GM15510 (cell line): ENCODE measurements around the gene ARHGEF17.

Experiments
- POLR2A ChIP-seq: IDR thresholded peaks from 3 replicates; pipeline ENCODE4 v1.6.1; 2011; ENCODE audit warnings: borderline replicate concordance; ENCODE audit not compliant: insufficient read length; ENCODE audit errors: extremely low read depth

ARHGEF17 gene, protein sequence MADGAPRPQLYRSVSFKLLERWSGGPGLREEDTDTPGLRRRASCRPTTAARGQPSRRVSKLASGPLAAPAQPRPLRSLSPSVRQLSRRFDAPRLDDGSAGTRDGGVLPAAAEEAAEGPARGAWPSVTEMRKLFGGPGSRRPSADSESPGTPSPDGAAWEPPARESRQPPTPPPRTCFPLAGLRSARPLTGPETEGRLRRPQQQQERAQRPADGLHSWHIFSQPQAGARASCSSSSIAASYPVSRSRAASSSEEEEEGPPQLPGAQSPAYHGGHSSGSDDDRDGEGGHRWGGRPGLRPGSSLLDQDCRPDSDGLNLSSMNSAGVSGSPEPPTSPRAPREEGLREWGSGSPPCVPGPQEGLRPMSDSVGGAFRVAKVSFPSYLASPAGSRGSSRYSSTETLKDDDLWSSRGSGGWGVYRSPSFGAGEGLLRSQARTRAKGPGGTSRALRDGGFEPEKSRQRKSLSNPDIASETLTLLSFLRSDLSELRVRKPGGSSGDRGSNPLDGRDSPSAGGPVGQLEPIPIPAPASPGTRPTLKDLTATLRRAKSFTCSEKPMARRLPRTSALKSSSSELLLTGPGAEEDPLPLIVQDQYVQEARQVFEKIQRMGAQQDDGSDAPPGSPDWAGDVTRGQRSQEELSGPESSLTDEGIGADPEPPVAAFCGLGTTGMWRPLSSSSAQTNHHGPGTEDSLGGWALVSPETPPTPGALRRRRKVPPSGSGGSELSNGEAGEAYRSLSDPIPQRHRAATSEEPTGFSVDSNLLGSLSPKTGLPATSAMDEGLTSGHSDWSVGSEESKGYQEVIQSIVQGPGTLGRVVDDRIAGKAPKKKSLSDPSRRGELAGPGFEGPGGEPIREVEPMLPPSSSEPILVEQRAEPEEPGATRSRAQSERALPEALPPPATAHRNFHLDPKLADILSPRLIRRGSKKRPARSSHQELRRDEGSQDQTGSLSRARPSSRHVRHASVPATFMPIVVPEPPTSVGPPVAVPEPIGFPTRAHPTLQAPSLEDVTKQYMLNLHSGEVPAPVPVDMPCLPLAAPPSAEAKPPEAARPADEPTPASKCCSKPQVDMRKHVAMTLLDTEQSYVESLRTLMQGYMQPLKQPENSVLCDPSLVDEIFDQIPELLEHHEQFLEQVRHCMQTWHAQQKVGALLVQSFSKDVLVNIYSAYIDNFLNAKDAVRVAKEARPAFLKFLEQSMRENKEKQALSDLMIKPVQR (N-terminal part only)

DNA sequence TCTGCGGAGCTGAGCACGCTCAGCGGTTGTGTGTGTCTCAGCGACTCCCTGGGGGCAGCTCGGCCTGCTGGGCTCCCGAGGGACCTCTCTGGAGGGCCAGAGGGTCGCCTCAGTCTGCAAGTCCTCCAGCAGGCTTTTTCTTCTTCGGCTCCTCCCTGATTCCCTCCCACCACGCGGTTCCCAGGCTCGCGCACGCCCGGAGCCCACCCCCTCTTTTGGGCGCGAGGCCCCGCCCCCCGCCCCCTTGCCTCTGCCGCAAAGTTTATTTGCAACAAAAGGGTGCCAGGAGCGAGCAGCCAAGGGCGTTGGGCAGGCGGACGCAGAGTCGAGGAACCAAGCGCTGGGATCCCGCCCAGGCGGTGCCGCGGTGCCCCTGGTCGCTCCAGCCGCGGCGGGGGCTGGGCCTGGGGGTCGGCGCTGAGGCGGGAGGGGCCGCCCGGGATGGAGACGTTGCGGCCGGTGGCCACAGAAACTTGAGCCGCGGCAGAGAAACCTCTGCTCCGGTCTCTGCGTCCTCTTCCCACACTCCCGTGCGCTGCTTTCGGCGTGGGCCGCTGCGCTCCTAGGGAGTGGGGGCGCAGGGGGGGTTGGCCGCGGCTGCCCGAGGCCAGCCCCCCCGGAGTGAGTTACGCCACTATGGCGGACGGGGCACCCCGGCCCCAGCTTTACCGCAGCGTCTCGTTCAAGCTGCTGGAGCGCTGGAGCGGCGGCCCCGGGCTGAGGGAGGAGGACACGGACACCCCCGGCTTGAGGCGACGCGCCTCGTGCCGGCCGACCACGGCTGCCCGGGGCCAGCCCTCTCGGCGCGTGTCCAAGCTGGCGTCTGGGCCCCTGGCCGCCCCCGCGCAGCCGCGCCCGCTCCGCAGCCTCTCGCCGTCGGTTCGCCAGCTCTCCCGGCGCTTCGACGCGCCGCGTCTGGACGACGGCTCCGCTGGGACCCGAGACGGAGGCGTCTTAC lies at the start of gene ARHGEF17:
Gene ARHGEF17, plus strand, starts transcription at position 274 of the 958 bp plus-strand sequence. Its CDS starts 363 bp downstream, at position 637.
- no peak for TF ChIP-seq POLR2A

DNA sequence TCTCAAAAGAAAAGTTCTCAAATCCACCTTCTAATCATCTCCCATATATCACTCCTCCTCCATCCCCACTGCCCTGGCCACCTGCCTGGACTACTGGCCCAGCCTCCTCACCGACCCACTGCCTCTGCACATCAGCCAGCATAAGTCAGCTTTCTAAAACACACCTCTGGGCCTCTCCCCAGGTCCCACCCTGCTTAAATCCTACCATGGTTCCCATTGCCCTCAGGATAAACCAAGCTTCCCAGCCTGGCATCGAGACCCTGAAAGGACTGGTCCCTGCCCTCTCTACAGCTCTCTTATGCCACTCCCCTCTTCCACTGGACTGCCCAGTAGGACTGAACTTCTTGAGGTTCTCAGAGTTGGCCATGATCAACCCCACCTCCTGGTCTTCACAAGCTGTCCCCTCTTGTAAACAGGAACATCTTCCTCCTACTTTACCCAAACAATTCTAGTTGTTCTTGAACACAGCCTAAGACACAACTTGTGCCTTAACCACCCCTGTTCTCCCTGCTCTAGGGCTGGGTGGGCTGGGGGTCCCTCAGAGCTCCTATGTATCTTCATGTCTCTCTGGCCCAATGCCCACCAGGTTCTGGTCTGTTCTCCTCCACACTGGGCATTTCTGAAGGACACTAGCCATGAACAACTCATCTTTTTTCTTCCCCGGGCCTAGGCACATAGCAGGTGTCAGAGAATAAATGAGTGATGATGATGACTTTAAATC lies 48.5 kb upstream of the ARHGEF17 start:
- TF ChIP-seq POLR2A = no peak

DNA sequence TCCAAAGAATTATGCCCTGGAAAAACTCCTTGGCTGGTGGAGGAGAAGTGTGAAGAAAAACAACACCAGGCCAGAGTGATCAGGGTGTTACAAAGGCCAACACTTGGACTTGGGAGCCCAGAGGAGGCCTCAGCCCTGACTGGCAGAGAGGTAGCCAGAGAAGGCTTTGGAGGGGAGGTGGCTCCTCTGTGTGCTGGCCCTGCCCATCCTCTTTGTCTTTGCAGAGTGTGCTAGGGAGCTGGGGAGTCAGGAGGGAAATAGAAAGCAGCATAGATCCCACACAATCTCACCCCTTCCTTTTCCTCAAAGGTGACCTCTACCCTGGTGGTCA lies 48.0 kb upstream of the ARHGEF17 start:
- TF ChIP-seq POLR2A = no peak

DNA sequence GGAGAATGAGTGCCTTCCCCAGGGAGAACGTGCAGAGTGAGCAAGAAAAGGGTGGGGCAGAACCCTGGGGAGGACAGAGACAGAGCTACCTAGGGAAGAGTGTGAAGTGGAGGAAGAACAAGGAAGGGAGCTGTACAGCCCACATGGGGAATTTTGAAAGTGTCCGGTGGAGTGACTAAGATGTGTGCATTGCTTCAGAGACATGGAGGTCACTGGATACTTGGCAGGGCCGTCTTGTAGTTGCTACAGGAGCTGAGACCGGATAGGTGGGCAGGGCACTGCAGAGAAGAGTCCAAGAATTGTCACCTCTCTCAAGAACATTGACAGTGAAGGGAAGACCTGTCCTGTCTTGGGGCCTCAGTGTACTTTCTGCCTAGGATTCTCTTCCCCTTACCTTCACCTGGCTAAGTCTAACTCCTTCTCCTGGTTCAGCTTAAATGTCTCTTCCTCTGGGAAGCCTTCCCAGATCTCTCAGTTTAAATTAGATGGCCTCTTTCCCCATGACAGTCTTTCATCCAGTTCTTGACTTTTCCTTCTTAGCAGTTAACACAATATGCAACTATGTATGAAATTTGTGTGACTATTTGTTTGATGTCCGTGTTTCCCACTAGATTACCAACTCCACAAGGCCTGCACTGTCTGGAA lies 45.1 kb upstream of the ARHGEF17 start:
- TF ChIP-seq POLR2A = no peak

DNA sequence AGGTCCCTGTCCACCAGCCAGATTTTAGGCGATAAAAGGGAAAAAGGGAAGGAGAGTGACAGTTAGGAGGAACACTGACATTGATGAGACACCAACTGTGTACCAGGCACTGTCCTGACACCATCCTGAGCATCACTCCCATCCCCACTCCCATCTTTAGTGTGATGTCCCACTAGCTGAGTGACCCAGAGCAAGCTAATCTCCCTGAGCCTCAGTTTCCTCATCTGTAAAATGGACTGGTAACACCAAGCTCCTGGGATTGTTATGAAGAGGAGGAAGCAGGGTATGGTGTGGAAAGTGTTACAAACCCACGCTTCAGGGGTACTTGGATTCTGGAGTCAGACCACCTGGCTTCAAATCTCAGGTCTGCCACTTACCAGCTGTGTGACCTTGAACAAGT lies 44.4 kb upstream of the ARHGEF17 start:
- no peak for TF ChIP-seq POLR2A

DNA sequence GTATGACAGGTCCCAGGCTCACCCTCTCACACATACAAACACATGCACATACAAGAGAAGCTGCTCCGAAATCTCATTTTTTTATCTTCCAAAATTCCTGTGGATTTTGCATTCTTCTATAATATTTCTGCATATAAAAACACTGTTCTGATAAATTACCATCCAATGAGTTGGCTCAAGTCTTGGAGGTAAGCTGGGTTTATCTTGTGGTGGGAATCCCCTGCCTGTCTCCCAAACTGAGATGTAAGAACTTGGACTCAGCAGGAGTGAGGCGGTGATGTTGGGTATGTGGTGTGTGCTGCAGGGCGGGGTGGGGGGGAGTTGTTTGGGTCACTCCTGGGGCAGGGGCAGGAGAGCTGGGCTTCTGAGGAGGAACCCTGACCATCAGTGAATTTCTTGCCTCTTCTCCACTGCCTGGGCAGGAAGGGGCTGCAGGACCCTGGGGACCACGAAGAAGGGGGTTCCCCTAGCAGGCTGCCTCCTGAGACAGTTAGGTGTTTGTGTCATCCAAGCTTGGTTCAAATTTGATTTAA lies 42.7 kb upstream of the ARHGEF17 start:
- TF ChIP-seq POLR2A = no peak

DNA sequence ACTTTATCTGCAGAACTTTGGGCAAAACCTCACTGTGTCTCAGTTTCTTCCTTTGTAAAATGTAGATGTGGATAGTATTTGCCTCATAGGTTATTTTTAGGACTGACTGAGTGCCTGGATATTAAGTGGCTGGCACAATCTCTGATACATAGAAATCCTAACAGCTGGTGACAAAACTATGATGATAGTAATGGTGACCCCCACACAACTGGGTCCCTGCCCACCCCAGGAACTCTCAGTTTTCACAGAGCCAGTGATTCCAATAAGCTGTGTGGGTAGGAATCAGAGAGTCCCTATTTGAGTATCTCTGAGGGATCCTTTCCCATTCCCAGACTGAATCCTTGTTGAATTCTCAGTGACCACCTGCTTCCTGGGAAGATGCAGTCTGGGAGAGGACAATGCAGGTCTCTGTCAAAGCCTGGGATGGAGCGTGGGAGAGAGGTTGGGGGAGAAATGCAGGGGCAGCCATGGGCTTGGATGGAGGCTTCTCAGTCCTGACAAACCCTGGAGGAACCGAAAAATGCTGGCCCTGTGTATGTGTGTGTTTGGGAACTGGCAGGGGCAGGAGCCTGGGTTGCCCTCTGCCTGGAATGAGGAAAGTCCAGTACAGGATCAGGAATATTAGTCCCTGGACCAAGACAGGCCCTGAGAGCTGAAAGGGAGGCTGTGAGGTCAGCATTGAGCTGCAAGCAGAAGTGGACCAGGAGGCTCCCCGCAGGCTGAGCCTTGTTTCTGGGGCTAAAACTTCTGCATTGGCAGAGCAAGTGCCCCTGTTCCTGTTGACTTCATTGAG lies 42.0 kb upstream of the ARHGEF17 start:
- no peak for TF ChIP-seq POLR2A

DNA sequence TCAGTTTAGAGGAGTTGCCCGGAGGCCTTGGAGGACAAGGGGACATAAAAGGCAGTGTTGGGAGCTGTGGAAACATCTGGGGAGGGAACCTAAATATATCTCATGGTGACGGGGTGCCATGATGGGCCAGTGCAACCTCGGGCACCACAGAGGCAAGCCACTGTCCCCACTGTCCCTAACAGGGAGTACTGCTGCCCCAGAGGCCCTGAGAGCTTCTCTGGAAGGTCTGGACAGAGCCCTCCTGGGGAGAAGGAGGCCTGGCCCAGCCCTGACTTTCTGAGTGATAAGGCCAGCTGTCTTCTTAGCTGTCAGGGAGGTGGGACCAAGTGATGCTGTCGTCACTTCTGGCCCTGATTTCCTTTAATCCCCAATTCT lies 41.4 kb upstream of the ARHGEF17 start:
- TF ChIP-seq POLR2A = no peak

DNA sequence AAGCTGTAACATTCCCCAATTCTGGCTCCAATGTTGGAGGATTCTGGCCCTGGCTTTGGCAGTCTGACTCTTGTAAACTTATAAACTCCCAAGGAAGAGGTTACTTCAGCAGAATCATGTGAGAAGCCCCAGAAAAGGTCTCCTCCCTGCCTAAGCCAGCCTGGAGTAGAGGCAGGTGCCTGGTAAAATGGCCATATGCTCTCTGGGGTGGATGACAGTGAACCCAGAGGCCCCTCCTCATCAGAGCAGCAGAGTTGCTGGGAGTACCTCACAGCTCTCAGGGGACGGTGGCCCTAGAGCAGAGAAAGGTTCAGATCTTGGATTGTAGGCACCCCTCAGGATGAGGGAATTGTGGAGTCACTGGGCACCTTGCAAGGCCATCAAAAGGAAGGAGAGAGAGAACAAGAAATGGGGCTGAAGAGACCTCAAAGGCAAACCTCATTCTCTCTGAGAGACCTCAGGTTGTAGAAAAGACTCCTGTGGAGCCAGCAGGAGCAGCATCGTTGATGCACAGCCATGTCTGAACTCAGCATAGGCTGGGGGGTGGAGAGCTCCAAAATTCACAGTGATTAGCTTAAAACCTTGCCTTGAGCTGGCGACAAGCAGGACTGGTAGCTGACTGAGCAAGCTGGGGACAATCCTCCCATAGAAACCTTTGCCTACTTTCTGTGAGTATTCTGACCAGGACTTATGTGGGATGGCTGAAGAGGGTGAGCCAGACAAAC lies 40.8 kb upstream of the ARHGEF17 start:
- TF ChIP-seq POLR2A = no peak

DNA sequence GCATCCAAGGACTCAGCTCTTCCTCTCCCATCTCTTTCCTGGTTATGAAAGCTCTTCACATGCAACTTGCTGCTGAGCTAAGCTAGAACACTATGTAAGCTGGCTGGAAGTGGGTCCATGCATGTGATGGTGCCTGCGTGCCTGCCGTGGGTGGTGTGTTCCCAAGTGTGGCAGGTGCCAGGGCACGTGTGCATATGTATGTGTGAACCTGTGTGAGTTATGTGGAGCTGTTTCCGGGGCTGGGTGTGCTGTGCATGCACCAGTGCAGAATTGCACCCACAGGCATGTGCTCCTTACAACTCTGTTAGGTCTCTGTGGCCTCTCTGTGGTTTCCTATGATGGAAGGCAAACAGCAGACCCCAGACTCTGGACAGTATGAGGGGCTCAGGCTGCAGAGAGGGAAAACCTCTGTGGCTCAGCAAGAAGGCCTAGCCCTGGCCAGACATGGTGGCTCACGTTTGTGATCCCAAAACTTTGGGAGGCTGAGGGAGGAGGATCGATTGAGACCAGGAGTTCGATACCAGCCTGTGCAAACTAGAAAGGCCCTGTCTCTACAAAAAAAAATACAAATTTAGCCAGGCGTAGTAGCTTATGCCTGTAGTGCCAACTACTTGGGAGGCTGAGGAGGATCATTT lies 40.1 kb upstream of the ARHGEF17 start:
- no peak for TF ChIP-seq POLR2A
